ENCODE results near the gene SBNO1.
"Not testable (repeated sequence)": the region's sequence is repeated elsewhere in the genome, so short reads cannot be mapped to it uniquely, and the experiment has no call there.

Gene SBNO1

GRCh38 chr12:123372415-123372814, 7.8 kb upstream of the SBNO1 start:
- H4K91ac ChIP-seq (ENCODE audit: low read depth, low read length); H2AFZ ChIP-seq (ENCODE audit: insufficient read depth, low read length, poor library complexity); H3K79me1 ChIP-seq (ENCODE audit: low read length); H2BK5ac ChIP-seq (ENCODE audit: low read depth, low read length, poor library complexity); H4K12ac ChIP-seq (ENCODE audit: low read depth, low read length); H3K18ac ChIP-seq (ENCODE audit: low read length); H3K4me3 ChIP-seq (ENCODE audit: low read depth, low read length); H3K9ac ChIP-seq (ENCODE audit: low read length); H3K4me1 ChIP-seq (ENCODE audit: control insufficient read depth in 1 of 2, insufficient read depth in 2 of 2, low read length in 2 of 2); H3K4ac ChIP-seq (ENCODE audit: low read depth, low read length); H2BK12ac ChIP-seq (ENCODE audit: low read length); H4K8ac ChIP-seq (ENCODE audit: low read depth, low read length); H2AK5ac ChIP-seq (ENCODE audit: low read length); H3K79me2 ChIP-seq (ENCODE audit: control insufficient read depth, insufficient read depth, low read length, poor library complexity); DNase-seq; H3K27ac ChIP-seq (ENCODE audit: low read depth, low read length); H3K9me3 ChIP-seq (ENCODE audit: insufficient read depth, low read depth, low read length); H3K36me3 ChIP-seq (ENCODE audit: control insufficient read depth in 1 of 2, insufficient read depth in 2 of 2, low read length in 2 of 2); H2BK120ac ChIP-seq (ENCODE audit: insufficient read depth, low read length, poor library complexity); H3K14ac ChIP-seq (ENCODE audit: low read length); H3K4me2 ChIP-seq (ENCODE audit: low read length); H3K27me3 ChIP-seq (ENCODE audit: insufficient read depth, low read length); H3K23ac ChIP-seq (ENCODE audit: low read length): not testable (repeated sequence)
- no CpG with 5 or more reads among the region's 5 CpGs for WGBS (ENCODE audit: extremely low coverage, insufficient coverage, insufficient read length)

DNA sequence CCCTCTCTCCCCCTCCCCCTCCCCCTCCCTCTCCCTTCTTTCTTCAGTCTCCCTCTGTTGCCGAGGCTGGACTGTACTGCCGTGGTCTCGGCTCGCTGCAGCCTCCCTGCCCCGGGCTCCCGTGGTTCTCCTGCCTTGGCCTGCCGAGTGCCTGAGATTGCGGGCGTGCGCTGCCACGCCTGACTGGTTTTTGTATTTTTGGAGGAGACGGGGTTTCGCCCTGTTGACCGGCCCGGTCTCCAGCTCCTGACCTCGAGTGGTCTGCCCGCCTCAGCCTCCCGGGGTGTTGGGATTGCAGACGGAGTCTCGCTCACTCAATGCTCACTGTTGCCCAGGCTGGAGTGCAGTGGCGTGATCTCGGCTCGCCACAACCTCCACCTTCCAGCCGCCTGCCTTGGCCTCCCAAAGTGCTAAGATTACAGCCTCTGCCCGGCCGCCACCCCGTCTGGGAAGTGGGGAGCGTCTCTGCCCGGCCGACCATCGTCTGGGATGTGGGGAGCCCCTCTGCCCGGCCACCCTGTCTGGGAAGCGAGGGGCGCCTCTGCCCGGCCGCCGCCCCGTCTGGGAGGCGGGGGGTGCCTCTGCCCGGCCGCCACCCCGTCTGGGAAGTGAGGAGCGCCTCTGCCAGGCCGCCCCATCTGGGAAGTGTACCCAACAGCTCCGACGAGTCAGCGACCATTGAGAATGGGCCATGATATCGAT, 7.2 kb upstream of the SBNO1 start:
- not testable (repeated sequence) for H2AFZ ChIP-seq (ENCODE audit: insufficient read depth, low read length, poor library complexity); H3K4ac ChIP-seq (ENCODE audit: low read depth, low read length); H3K23ac ChIP-seq (ENCODE audit: low read length); H3K27me3 ChIP-seq (ENCODE audit: insufficient read depth, low read length); H2BK12ac ChIP-seq (ENCODE audit: low read length); H2BK120ac ChIP-seq (ENCODE audit: insufficient read depth, low read length, poor library complexity); H3K4me1 ChIP-seq (ENCODE audit: control insufficient read depth in 1 of 2, insufficient read depth in 2 of 2, low read length in 2 of 2); H4K8ac ChIP-seq (ENCODE audit: low read depth, low read length); H4K12ac ChIP-seq (ENCODE audit: low read depth, low read length); H3K9me3 ChIP-seq (ENCODE audit: insufficient read depth, low read depth, low read length); H3K4me3 ChIP-seq (ENCODE audit: low read depth, low read length); H3K14ac ChIP-seq (ENCODE audit: low read length); H3K36me3 ChIP-seq (ENCODE audit: control insufficient read depth in 1 of 2, insufficient read depth in 2 of 2, low read length in 2 of 2); H3K18ac ChIP-seq (ENCODE audit: low read length); H3K79me1 ChIP-seq (ENCODE audit: low read length); H2AK5ac ChIP-seq (ENCODE audit: low read length); H3K27ac ChIP-seq (ENCODE audit: low read depth, low read length); H4K91ac ChIP-seq (ENCODE audit: low read depth, low read length); H3K4me2 ChIP-seq (ENCODE audit: low read length); H3K9ac ChIP-seq (ENCODE audit: low read length); DNase-seq; H2BK5ac ChIP-seq (ENCODE audit: low read depth, low read length, poor library complexity); H3K79me2 ChIP-seq (ENCODE audit: control insufficient read depth, insufficient read depth, low read length, poor library complexity)
- no CpG with 5 or more reads among the region's 48 CpGs for WGBS (ENCODE audit: extremely low coverage, insufficient coverage, insufficient read length)

DNA sequence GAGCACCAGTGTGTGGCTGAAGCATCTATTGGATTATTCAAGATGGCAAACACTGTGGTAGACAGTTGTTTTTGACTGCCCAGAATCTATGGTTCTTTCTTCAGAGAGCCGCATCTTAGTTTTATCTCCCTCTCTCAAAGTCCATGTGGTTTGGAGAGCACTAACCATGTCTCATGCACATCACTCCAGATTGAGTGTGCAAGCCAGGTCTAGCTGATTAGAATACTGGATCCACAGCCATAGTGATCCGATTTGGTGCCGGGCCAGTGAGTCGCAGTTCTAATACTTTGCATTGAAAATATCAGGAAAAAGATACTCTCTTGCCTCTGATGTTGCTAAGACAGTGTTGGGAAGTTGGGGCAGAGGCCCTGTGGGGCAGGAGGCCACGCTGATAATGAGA, 4.6 kb upstream of the SBNO1 start:
- no peaks in the 10 kb centered on the region for H3K27me3 ChIP-seq (ENCODE audit: insufficient read depth, low read length)
- DNase-seq = no peak

DNA sequence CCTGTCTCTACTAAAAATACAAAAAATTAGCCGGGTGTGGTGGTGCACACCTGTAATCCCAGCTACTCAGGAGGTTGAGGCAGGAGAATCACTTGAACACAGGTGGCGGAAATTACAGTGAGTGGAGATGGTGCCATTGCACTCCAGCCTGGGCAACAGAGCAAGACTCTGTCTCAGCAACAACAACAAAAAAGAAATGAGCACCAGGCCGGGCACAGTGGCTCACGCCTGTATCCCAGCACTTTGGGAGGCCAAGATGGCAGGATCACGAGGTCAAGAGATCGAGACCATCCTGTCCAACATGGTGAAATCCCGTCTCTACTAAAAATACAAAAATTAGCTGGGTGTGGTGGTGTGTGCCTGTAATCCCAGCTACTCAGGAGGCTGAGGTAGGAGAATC, 3.8 kb upstream of the SBNO1 start:
- H3K27ac ChIP-seq (ENCODE audit: low read depth, low read length); H4K91ac ChIP-seq (ENCODE audit: low read depth, low read length); H3K36me3 ChIP-seq (ENCODE audit: control insufficient read depth in 1 of 2, insufficient read depth in 2 of 2, low read length in 2 of 2); H4K8ac ChIP-seq (ENCODE audit: low read depth, low read length); H3K18ac ChIP-seq (ENCODE audit: low read length); H3K9me3 ChIP-seq (ENCODE audit: insufficient read depth, low read depth, low read length); H3K23ac ChIP-seq (ENCODE audit: low read length); H3K4me2 ChIP-seq (ENCODE audit: low read length); H3K9ac ChIP-seq (ENCODE audit: low read length); H3K14ac ChIP-seq (ENCODE audit: low read length); H3K27me3 ChIP-seq (ENCODE audit: insufficient read depth, low read length); H3K4me1 ChIP-seq (ENCODE audit: control insufficient read depth in 1 of 2, insufficient read depth in 2 of 2, low read length in 2 of 2); H3K4me3 ChIP-seq (ENCODE audit: low read depth, low read length); H2AK5ac ChIP-seq (ENCODE audit: low read length); H4K12ac ChIP-seq (ENCODE audit: low read depth, low read length); H2BK12ac ChIP-seq (ENCODE audit: low read length); H2AFZ ChIP-seq (ENCODE audit: insufficient read depth, low read length, poor library complexity); H2BK120ac ChIP-seq (ENCODE audit: insufficient read depth, low read length, poor library complexity); H2BK5ac ChIP-seq (ENCODE audit: low read depth, low read length, poor library complexity); DNase-seq; H3K4ac ChIP-seq (ENCODE audit: low read depth, low read length): not testable (repeated sequence)
- Histone ChIP-seq H3K79me2 (ENCODE audit: control insufficient read depth, insufficient read depth, low read length, poor library complexity) (peaks cover 11% of the 10 kb centered on the region), H3K79me1 (ENCODE audit: low read length) (peaks cover 12% of the 10 kb centered on the region)
- WGBS (ENCODE audit: extremely low coverage, insufficient coverage, insufficient read length) = no CpG with 5 or more reads among the region's 7 CpGs

More for the DNA sequence above, 4.6 kb upstream of the SBNO1 start:
- Histone ChIP-seq H3K4me1 (ENCODE audit: control insufficient read depth in 1 of 2, insufficient read depth in 2 of 2, low read length in 2 of 2) (no peaks in the 10 kb centered on the region), H4K12ac (ENCODE audit: low read depth, low read length) (no peak overlapping the region), H3K36me3 (ENCODE audit: control insufficient read depth in 1 of 2, insufficient read depth in 2 of 2, low read length in 2 of 2) (no peaks in the 10 kb centered on the region), H3K14ac (ENCODE audit: low read length) (no peak overlapping the region), H3K4me2 (ENCODE audit: low read length) (no peak overlapping the region), H2AK5ac (ENCODE audit: low read length) (no peak overlapping the region), H2BK12ac (ENCODE audit: low read length) (no peak overlapping the region), H4K8ac (ENCODE audit: low read depth, low read length) (no peak overlapping the region), H4K91ac (ENCODE audit: low read depth, low read length) (no peak overlapping the region), H3K9me3 (ENCODE audit: insufficient read depth, low read depth, low read length) (no peaks in the 10 kb centered on the region), H3K23ac (ENCODE audit: low read length) (no peak overlapping the region), H2AFZ (ENCODE audit: insufficient read depth, low read length, poor library complexity) (no peak overlapping the region), H3K9ac (ENCODE audit: low read length) (no peak overlapping the region), H2BK5ac (ENCODE audit: low read depth, low read length, poor library complexity) (no peak overlapping the region), H3K4me3 (ENCODE audit: low read depth, low read length) (no peak overlapping the region), H3K27ac (ENCODE audit: low read depth, low read length) (no peak overlapping the region), H3K79me1 (ENCODE audit: low read length) (peaks cover 7% of the 10 kb centered on the region), H3K4ac (ENCODE audit: low read depth, low read length) (no peak overlapping the region), H3K18ac (ENCODE audit: low read length) (no peak overlapping the region), H2BK120ac (ENCODE audit: insufficient read depth, low read length, poor library complexity) (no peak overlapping the region), H3K79me2 (ENCODE audit: control insufficient read depth, insufficient read depth, low read length, poor library complexity) (peaks cover 4% of the 10 kb centered on the region)
- no CpG with 5 or more reads among the region's 5 CpGs for WGBS (ENCODE audit: extremely low coverage, insufficient coverage, insufficient read length)
